HG02943 (cell line): ENCODE results near the gene MYCL.
"Not testable (repeated sequence)": the region's sequence is repeated elsewhere in the genome, so short reads cannot be mapped to it uniquely, and the experiment has no call there.

ENCODE experiments used
- ATAC-seq: cut with Tn5 transposase; IDR thresholded peaks from one replicate; pipeline ENCODE4 v1.9.1; 2021; ENCODE audit warnings: mild to moderate bottlenecking, low read depth, moderate library complexity; ENCODE audit not compliant: unreplicated experiment

MYCL gene

GRCh38 chr1:39892601-39893595, 8.8 kb downstream of the MYCL start:
- no peak for ATAC-seq

GRCh38 chr1:39890880-39891279, 10.8 kb downstream of the MYCL start:
- no peak for ATAC-seq

GRCh38 chr1:39890273-39890672, 11.4 kb downstream of the MYCL start:
- ATAC-seq, result no peak

- ATAC-seq, result no peak
Observed at GRCh38 chr1:39886757-39887231, 14.9 kb downstream of the MYCL start.

GRCh38 chr1:39885516-39885915, 16.2 kb downstream of the MYCL start:
- no peak for ATAC-seq

- ATAC-seq, result no peak
Observed at GRCh38 chr1:39882152-39882551, 19.6 kb downstream of the MYCL start.

- no peak for ATAC-seq
Observed at GRCh38 chr1:39877980-39878956, 23.4 kb downstream of the MYCL start.

- no peak for ATAC-seq
Observed at GRCh38 chr1:39877231-39877778, 24.4 kb downstream of the MYCL start.

- no peak for ATAC-seq
Observed at GRCh38 chr1:39876144-39876543, 25.6 kb downstream of the MYCL start.

- no peak for ATAC-seq
Observed at GRCh38 chr1:39872698-39873097, 29.0 kb downstream of the MYCL start.

GRCh38 chr1:39871796-39872195, 29.9 kb downstream of the MYCL start:
- ATAC-seq, result no peak

GRCh38 chr1:39871043-39871442, 30.7 kb downstream of the MYCL start:
- not testable (repeated sequence) for ATAC-seq

- ATAC-seq, result not testable (repeated sequence)
Observed at GRCh38 chr1:39869538-39870112, 32.1 kb downstream of the MYCL start.

GRCh38 chr1:39866767-39867166, 35.0 kb downstream of the MYCL start:
- ATAC-seq, result no peak

GRCh38 chr1:39865762-39866161, 36.0 kb downstream of the MYCL start:
- ATAC-seq, result no peak

- ATAC-seq, result no peak
Observed at GRCh38 chr1:39863177-39863576, 38.5 kb downstream of the MYCL start.

- ATAC-seq, result no peak
Observed at GRCh38 chr1:39861003-39861402, 40.7 kb downstream of the MYCL start.

GRCh38 chr1:39859859-39860812, 41.6 kb downstream of the MYCL start:
- ATAC-seq, result no peak

- ATAC-seq, result no peak
Observed at GRCh38 chr1:39858315-39858714, 43.4 kb downstream of the MYCL start.
